GM12878 (cell line): ENCODE data around the gene ATCAY. TPM values are rescaled to one million over a fixed set of nuclear protein-coding genes. Genes with fewer than 3 reads are reported as not detected.

Experiments
- ATAC-seq: fragments of 200-7000 bp; cut with Tn5 transposase; 3 replicates; pipeline ENCODE4 v1.9.1; 2020; ENCODE audit warnings: mild to moderate bottlenecking, moderate library complexity
- BruUV-seq: library from RNA; stranded (reverse); fragments of 400-500 nt; replicated peaks from 2 replicates; lab custom pipeline; 2021; lab: Mats Ljungman, UMichigan
- CTCF ChIA-PET: fragments of 300-600 bp; sonication (Branson Sonifier 250); formaldehyde crosslinking; extraction: SDS; loops from one replicate; lab custom pipeline; 2021; ENCODE audit warnings: inconsistent platforms; lab: Yijun Ruan, JAX
- POLR2A ChIA-PET: fragments of 350-600 bp; formaldehyde crosslinking; extraction: SDS; loops from one replicate; lab custom pipeline; 2021; ENCODE audit warnings: inconsistent platforms; lab: Charles Lee
- RAD21 ChIA-PET: fragments of 300-600 bp; sonication (Branson Sonifier 250); formaldehyde crosslinking; loops from one replicate; lab custom pipeline; 2023; ENCODE audit warnings: antibody characterized with exemption; ENCODE audit not compliant: unreplicated experiment; lab: Charles Lee
- SMC1A ChIA-PET: fragments of 300-600 bp; sonication (Branson Sonifier 250); formaldehyde crosslinking; loops from one replicate; lab custom pipeline; 2023; ENCODE audit not compliant: unreplicated experiment, uncharacterized antibody; lab: Charles Lee
- DNase-seq: peaks from one replicate; pipeline ENCODE4 v3.0.0-alpha.2; 2011; ENCODE audit warnings: low read depth, low spot score
- FAIRE-seq: peaks from 3 replicates; lab custom pipeline; 2011; peaks lifted over from hg19 to GRCh38; lab: Jason Lieb, UNC
- H2AFZ ChIP-seq: 2 replicates; pipeline ENCODE4 v1.6.0; 2011; ENCODE audit warnings: low read depth, low read length, control low read depth; ENCODE audit not compliant: control insufficient read depth
- H3K27ac ChIP-seq: 2 replicates; pipeline ENCODE4 v1.5.1; 2011; ENCODE audit warnings: control low read depth; ENCODE audit not compliant: control insufficient read depth, insufficient read depth
- H3K27me3 ChIP-seq, 2 experiments: replicated peaks in 1 of 2; 2 replicates each; pipeline versions ENCODE4 v1.6.0 to v1.6.1; 2011; ENCODE audit warnings: low read length in 1 of 2; ENCODE audit not compliant: control insufficient read depth in 2 of 2, insufficient read depth in 2 of 2
- H3K36me3 ChIP-seq, 2 experiments: 2 replicates each; pipeline ENCODE4 v1.5.1; 2011; ENCODE audit warnings: low read length in 1 of 2; ENCODE audit not compliant: control insufficient read depth in 2 of 2, insufficient read depth in 2 of 2
- H3K4me1 ChIP-seq: 2 replicates; pipeline ENCODE4 v1.6.1; 2011; ENCODE audit warnings: mild to moderate bottlenecking, low read length, moderate library complexity, mixed read lengths; ENCODE audit not compliant: control insufficient read depth, insufficient read depth
- H3K4me2 ChIP-seq: 2 replicates; pipeline ENCODE4 v1.6.0; 2011; ENCODE audit warnings: control low read depth; ENCODE audit not compliant: control insufficient read depth, insufficient read depth
- H3K4me3 ChIP-seq: fragments of 200-600 bp; sonication (generic); 2 replicates; pipeline ENCODE4 v1.5.1; 2016
- H3K79me2 ChIP-seq: 2 replicates; pipeline ENCODE4 v1.6.0; 2011; ENCODE audit warnings: low read length; ENCODE audit not compliant: control insufficient read depth, insufficient read depth
- H3K9ac ChIP-seq: 2 replicates; pipeline ENCODE4 v1.8.0; 2011; ENCODE audit warnings: low read length, control low read depth, mixed read lengths; ENCODE audit not compliant: control insufficient read depth, insufficient read depth
- H3K9me3 ChIP-seq: replicated peaks from 3 replicates; pipeline ENCODE4 v1.5.1; 2011; ENCODE audit warnings: mild to moderate bottlenecking, low read length; ENCODE audit not compliant: control insufficient read depth, insufficient read depth
- H4K20me1 ChIP-seq: 2 replicates; pipeline ENCODE4 v1.6.0; 2011; ENCODE audit not compliant: control insufficient read depth, insufficient read depth
- BHLHE40 ChIP-seq, 2 experiments: fragments of 450-650 bp in 1 of 2; IDR thresholded peaks; 2 replicates each; pipeline ENCODE4 v1.6.1; 2011 to 2017; ENCODE audit warnings: low read depth in 2 of 2, borderline replicate concordance in 1 of 2, improper control_type of control experiment in 1 of 2, low read length in 1 of 2, mild to moderate bottlenecking in 1 of 2
- FOS ChIP-seq: IDR thresholded peaks from 3 replicates; pipeline ENCODE4 v1.6.1; 2011; ENCODE audit warnings: borderline replicate concordance; ENCODE audit not compliant: insufficient read length; ENCODE audit errors: extremely low read depth
- HDAC2 ChIP-seq: fragments of 200-600 bp; sonication (generic); IDR thresholded peaks from 2 replicates; pipeline ENCODE4 v1.6.1; 2017
- JUNB ChIP-seq: IDR thresholded peaks from 2 replicates; pipeline ENCODE4 v1.6.1; 2016; ENCODE audit warnings: antibody characterized with exemption, mild to moderate bottlenecking
- MEF2A ChIP-seq: IDR thresholded peaks from 2 replicates; pipeline ENCODE4 v1.6.1; 2011; ENCODE audit warnings: low read depth, mild to moderate bottlenecking, low read length, moderate library complexity; ENCODE audit not compliant: insufficient read depth
- POLR2AphosphoS5 ChIP-seq: IDR thresholded peaks from 2 replicates; pipeline ENCODE4 v1.6.1; 2011; ENCODE audit warnings: mild to moderate bottlenecking, low read length, inconsistent platforms
- SUZ12 ChIP-seq: fragments of 200-600 bp; sonication (generic); IDR thresholded peaks from one replicate; pipeline ENCODE4 v1.6.1; 2018; ENCODE audit warnings: antibody characterized with exemption, mild to moderate bottlenecking; ENCODE audit not compliant: unreplicated experiment
- TARDBP ChIP-seq: IDR thresholded peaks from 2 replicates; pipeline ENCODE4 v1.6.1; 2016; ENCODE audit warnings: borderline replicate concordance
- ZNF207 ChIP-seq: fragments of 450-650 bp; IDR thresholded peaks from 2 replicates; pipeline ENCODE4 v1.6.1; 2014; ENCODE audit warnings: antibody characterized with exemption, mild to moderate bottlenecking, borderline replicate concordance
- ZNF274 ChIP-seq: IDR thresholded peaks from one replicate; pipeline ENCODE4 v1.8.0; 2011; ENCODE audit not compliant: insufficient read length, insufficient read depth
- WGBS: methylation state at CpG from one replicate; pipeline ENCODE4 v1.1.6; 2016; ENCODE audit warnings: low lambda C conversion rate; ENCODE audit not compliant: insufficient replicate concordance, insufficient coverage; ENCODE audit errors: missing lambda C conversion rate; 5-methylcytosine and 5-hydroxymethylcytosine counted together
- in situ Hi-C: fragments of 300-500 bp; cut with MboI; formaldehyde crosslinking; loops from 9 replicates; pipeline ENCODE4 v1.14.3; 2018; ENCODE audit warnings: mixed read lengths
- intact Hi-C: fragments of 100-400 bp; cut with micrococcal nuclease; formaldehyde crosslinking; loops from one replicate; pipeline ENCODE4 v1.14.2; 2022; ENCODE audit not compliant: unreplicated experiment
- polyA plus RNA-seq, 11 experiments: library from polyadenylated mRNA; depleted of rRNA in 4 of 11; unstranded in 6 of 11; stranded (reverse) in 5 of 11; fragments of >200 nt; fragmentation: Nextera tagmentation in 4 of 11; fragmentation: Illumina TruSeq in 1 of 11; extraction: Ambion mirVana in 4 of 11; extraction: Trizol in 1 of 11; gene quantifications; 1 replicate in 1 of 11; 2 replicates in 10 of 11; pipeline versions ENCODE4 v1.2.1 to v1.2.3, GENCODE V29; 2011 to 2016; ENCODE audit warnings: inconsistent platforms in 2 of 11, missing spikeins in 2 of 11, low read depth in 1 of 11
- total RNA-seq, 4 experiments: library from RNA; depleted of rRNA in 3 of 4; stranded (reverse); fragments of >200 nt in 3 of 4; fragmentation: Illumina TruSeq in 1 of 4; extraction: Trizol in 1 of 4; gene quantifications; 2 replicates each; pipeline versions ENCODE4 v1.2.1 to v1.2.3, GENCODE V29; 2013 to 2021

ATCAY gene
- total and polyA plus RNA-seq, 10 of the 15 experiments (the other 5 are each of a cell fraction or from before 2014, with no cell fraction given) = under 0.01 to 0.04 (median 0.02) TPM; not detected in 4

GRCh38 chr19:3914199-3914598, 33.7 kb downstream of the ATCAY start:
- DNase-seq = no peak
- intact Hi-C loops = no loop called here
- H3K9me3 ChIP-seq = no peaks in the 10 kb centered on the region; the same call in 2 of the 3 replicates
- WGBS = 71% methylated on average over 5 of the region's 9 CpGs
- no peak overlapping the region for H2AFZ ChIP-seq
- no peak for TF ChIP-seq JUNB
- no peak for TF ChIP-seq FOS
- TF ChIP-seq HDAC2 = no peak
- no peak for TF ChIP-seq MEF2A
- TF ChIP-seq ZNF207 = no peak
- TF ChIP-seq ZNF274 = no peak
- no peak overlapping the region for H3K27ac ChIP-seq
- H3K27me3 ChIP-seq = no peaks in the 10 kb centered on the region
- FAIRE-seq = no peak
- no peak overlapping the region for H3K4me3 ChIP-seq
- CTCF ChIA-PET = no interaction called here
- H4K20me1 ChIP-seq = no peaks in the 10 kb centered on the region
- POLR2A ChIA-PET = no interaction called here
- H3K9ac ChIP-seq = no peak overlapping the region
- in situ Hi-C loops = no loop called here
- RAD21 ChIA-PET = no interaction called here
- ATAC-seq = no peak
- no peaks in the 10 kb centered on the region for H3K79me2 ChIP-seq
- no peaks in the 10 kb centered on the region for H3K36me3 ChIP-seq
- SMC1A ChIA-PET = no interaction called here
- no TSS peak for BruUV-seq
- no peak overlapping the region for H3K4me2 ChIP-seq
- H3K4me1 ChIP-seq = no peaks in the 10 kb centered on the region

- no peak for FAIRE-seq
Observed at GRCh38 chr19:3916033-3916432, 35.5 kb downstream of the ATCAY start.

More at GRCh38 chr19:3916033-3916432, 35.5 kb downstream of the ATCAY start:
- WGBS = 60% methylated on average over 5 of the region's 5 CpGs
- H2AFZ ChIP-seq = no peak overlapping the region
- H4K20me1 ChIP-seq = no peaks in the 10 kb centered on the region
- POLR2A ChIA-PET = no interaction called here
- RAD21 ChIA-PET = no interaction called here
- CTCF ChIA-PET = no interaction called here
- ATAC-seq = no peak
- H3K79me2 ChIP-seq = no peaks in the 10 kb centered on the region
- no peak overlapping the region for H3K4me2 ChIP-seq
- H3K9ac ChIP-seq = no peak overlapping the region
- intact Hi-C loops (no loop called here), in situ Hi-C loops (no loop called here)
- H3K27me3 ChIP-seq = no peaks in the 10 kb centered on the region
- H3K27ac ChIP-seq = no peak overlapping the region
- BruUV-seq = no TSS peak
- SMC1A ChIA-PET = no interaction called here
- H3K4me1 ChIP-seq = no peaks in the 10 kb centered on the region
- no peaks in the 10 kb centered on the region for H3K36me3 ChIP-seq
- peaks cover 3% of the 10 kb centered on the region; the same call in 1 of the 3 replicates for H3K9me3 ChIP-seq
- TF ChIP-seq POLR2AphosphoS5 = no peak
- no peak for TF ChIP-seq SUZ12
- no peak for TF ChIP-seq TARDBP
- no peak for TF ChIP-seq FOS
- no peak for TF ChIP-seq BHLHE40 (IDR thresholded peaks at IDR 0.05; ENCODE audit: borderline replicate concordance in 1 of 2, low read depth in 2 of 2, low read length in 1 of 2)
- H3K4me3 ChIP-seq = no peak overlapping the region
- DNase-seq = no peak
